ENCODE data around the gene TEAD2. TPM values are rescaled to one million over a fixed set of nuclear protein-coding genes. Genes with fewer than 3 reads are reported as not detected.

Gene TEAD2
- total RNA-seq, 1 experiment from 2014 or later = 106 TPM

DNA sequence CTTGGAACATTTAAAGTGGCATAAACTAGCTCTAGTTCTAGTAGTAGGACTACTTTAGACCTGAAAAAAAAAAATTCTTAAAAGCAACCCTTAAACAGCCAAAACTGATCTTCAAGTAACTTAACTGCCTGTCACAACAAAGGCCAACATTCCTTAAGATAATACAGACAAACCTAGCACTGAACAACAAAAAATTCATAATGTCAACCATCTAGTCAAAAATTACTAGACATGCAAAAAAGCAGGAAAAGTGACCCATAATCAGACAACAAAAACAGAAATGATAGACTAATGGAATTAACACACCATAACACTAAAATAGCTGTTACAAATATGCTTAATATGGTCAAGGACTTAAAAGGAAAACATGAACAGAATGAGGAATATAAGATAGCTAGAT, 43.9 kb downstream of the TEAD2 start:
- ChIA-PET POLR2A (no interaction called here), CTCF (interaction anchor here (1.2 to 1.7 kb wide), 2 partner anchors 9 to 17 kb away, joined by 4 to 5 read pairs; no protein-coding TSS in a partner anchor)
- H3K4me3 Mint-ChIP-seq = no peak overlapping the region
- H3K4me1 Mint-ChIP-seq = no peaks in the 10 kb centered on the region
- ATAC-seq = no peak
- H3K27ac Mint-ChIP-seq = no peak overlapping the region
- DNase-seq (ENCODE audit: low spot score) = no peak
- TF ChIP-seq MXD4 (CRISPR knock-in tag; IDR thresholded peaks at IDR 0.05; ENCODE audit: borderline replicate concordance) (no peak), ZMAT4 (CRISPR knock-in tag; IDR thresholded peaks at IDR 0.05) (no peak), ATF1 (CRISPR knock-in tag; IDR thresholded peaks at IDR 0.05) (no peak), ELF4 (CRISPR knock-in tag; IDR thresholded peaks at IDR 0.05; ENCODE audit: low read depth) (no peak), GRHL2 (CRISPR knock-in tag; IDR thresholded peaks at IDR 0.05; ENCODE audit: insufficient replicate concordance, severe bottlenecking) (no peak), HMGA2 (CRISPR knock-in tag; IDR thresholded peaks at IDR 0.05) (no peak), ZNF138 (CRISPR knock-in tag; conservative IDR thresholded peaks at IDR 0.05) (no peak), JUN (CRISPR knock-in tag; IDR thresholded peaks at IDR 0.05) (no peak), SOX15 (CRISPR knock-in tag; IDR thresholded peaks at IDR 0.05) (no peak), CDX4 (CRISPR knock-in tag; IDR thresholded peaks at IDR 0.05; ENCODE audit: borderline replicate concordance) (no peak), FOXJ3 (CRISPR knock-in tag; IDR thresholded peaks at IDR 0.05; ENCODE audit: borderline replicate concordance) (no peak), ZBTB21 (CRISPR knock-in tag; IDR thresholded peaks at IDR 0.05; ENCODE audit: borderline replicate concordance) (no peak), SP1 (CRISPR knock-in tag; conservative IDR thresholded peaks at IDR 0.05) (no peak)
- TF ChIP-seq, protein P1, sequence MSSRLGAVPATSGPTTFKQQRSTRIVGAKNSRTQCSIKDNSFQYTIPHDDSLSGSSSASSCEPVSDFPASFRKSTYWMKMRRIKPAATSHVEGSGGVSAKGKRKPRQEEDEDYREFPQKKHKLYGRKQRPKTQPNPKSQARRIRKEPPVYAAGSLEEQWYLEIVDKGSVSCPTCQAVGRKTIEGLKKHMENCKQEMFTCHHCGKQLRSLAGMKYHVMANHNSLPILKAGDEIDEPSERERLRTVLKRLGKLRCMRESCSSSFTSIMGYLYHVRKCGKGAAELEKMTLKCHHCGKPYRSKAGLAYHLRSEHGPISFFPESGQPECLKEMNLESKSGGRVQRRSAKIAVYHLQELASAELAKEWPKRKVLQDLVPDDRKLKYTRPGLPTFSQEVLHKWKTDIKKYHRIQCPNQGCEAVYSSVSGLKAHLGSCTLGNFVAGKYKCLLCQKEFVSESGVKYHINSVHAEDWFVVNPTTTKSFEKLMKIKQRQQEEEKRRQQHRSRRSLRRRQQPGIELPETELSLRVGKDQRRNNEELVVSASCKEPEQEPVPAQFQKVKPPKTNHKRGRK (CRISPR knock-in tag; IDR thresholded peaks at IDR 0.05; ENCODE audit: borderline replicate concordance) = no peak
- TF ChIP-seq, protein P2, sequence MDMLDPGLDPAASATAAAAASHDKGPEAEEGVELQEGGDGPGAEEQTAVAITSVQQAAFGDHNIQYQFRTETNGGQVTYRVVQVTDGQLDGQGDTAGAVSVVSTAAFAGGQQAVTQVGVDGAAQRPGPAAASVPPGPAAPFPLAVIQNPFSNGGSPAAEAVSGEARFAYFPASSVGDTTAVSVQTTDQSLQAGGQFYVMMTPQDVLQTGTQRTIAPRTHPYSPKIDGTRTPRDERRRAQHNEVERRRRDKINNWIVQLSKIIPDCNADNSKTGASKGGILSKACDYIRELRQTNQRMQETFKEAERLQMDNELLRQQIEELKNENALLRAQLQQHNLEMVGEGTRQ (CRISPR knock-in tag; IDR thresholded peaks at IDR 0.05) = no peak
- TF ChIP-seq, protein P3, sequence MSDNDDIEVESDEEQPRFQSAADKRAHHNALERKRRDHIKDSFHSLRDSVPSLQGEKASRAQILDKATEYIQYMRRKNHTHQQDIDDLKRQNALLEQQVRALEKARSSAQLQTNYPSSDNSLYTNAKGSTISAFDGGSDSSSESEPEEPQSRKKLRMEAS (CRISPR knock-in tag; IDR thresholded peaks at IDR 0.05) = no peak
- TF ChIP-seq, protein P4, sequence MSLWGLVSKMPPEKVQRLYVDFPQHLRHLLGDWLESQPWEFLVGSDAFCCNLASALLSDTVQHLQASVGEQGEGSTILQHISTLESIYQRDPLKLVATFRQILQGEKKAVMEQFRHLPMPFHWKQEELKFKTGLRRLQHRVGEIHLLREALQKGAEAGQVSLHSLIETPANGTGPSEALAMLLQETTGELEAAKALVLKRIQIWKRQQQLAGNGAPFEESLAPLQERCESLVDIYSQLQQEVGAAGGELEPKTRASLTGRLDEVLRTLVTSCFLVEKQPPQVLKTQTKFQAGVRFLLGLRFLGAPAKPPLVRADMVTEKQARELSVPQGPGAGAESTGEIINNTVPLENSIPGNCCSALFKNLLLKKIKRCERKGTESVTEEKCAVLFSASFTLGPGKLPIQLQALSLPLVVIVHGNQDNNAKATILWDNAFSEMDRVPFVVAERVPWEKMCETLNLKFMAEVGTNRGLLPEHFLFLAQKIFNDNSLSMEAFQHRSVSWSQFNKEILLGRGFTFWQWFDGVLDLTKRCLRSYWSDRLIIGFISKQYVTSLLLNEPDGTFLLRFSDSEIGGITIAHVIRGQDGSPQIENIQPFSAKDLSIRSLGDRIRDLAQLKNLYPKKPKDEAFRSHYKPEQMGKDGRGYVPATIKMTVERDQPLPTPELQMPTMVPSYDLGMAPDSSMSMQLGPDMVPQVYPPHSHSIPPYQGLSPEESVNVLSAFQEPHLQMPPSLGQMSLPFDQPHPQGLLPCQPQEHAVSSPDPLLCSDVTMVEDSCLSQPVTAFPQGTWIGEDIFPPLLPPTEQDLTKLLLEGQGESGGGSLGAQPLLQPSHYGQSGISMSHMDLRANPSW (CRISPR knock-in tag; conservative IDR thresholded peaks at IDR 0.05; ENCODE audit: low read depth) = no peak
- TF ChIP-seq, protein P5, sequence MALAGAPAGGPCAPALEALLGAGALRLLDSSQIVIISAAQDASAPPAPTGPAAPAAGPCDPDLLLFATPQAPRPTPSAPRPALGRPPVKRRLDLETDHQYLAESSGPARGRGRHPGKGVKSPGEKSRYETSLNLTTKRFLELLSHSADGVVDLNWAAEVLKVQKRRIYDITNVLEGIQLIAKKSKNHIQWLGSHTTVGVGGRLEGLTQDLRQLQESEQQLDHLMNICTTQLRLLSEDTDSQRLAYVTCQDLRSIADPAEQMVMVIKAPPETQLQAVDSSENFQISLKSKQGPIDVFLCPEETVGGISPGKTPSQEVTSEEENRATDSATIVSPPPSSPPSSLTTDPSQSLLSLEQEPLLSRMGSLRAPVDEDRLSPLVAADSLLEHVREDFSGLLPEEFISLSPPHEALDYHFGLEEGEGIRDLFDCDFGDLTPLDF (CRISPR knock-in tag; IDR thresholded peaks at IDR 0.05) = no peak
- H3K9me3 Mint-ChIP-seq = peaks cover 42% of the 10 kb centered on the region
- H3K36me3 Mint-ChIP-seq = peaks cover 28% of the 10 kb centered on the region
- H3K27me3 Mint-ChIP-seq (ENCODE audit: low read depth) = peaks cover 12% of the 10 kb centered on the region

- no peaks in the 10 kb centered on the region for H3K4me1 Mint-ChIP-seq
- H3K27ac Mint-ChIP-seq = no peak overlapping the region
- no peak for ATAC-seq
- ChIA-PET POLR2A (no interaction called here), CTCF (interaction anchor here (0.7 kb wide), 1 partner anchor 15 kb away, joined by 3 read pairs; no protein-coding TSS in a partner anchor)
- H3K4me3 Mint-ChIP-seq = no peak overlapping the region
- H3K36me3 Mint-ChIP-seq = peaks cover 23% of the 10 kb centered on the region
- no peak for TF ChIP-seq HMGA2 (CRISPR knock-in tag; IDR thresholded peaks at IDR 0.05)
- peaks cover 30% of the 10 kb centered on the region for H3K9me3 Mint-ChIP-seq
- no peak for DNase-seq (ENCODE audit: low spot score)
- peaks cover 12% of the 10 kb centered on the region for H3K27me3 Mint-ChIP-seq (ENCODE audit: low read depth)
Observed at GRCh38 chr19:49316284-49316683, 45.9 kb downstream of the TEAD2 start.

All from WTC11 (cell line).